T-helper 2 cell treated with Interferon-gamma antibody and Interleukin-4, amounts not matched to agents 100 ng/mL and 5 ng/mL, for 36 hours (primary cell): ENCODE measurements around the gene SRGAP1. TPM values are rescaled to one million over a fixed set of nuclear protein-coding genes. Genes with fewer than 3 reads are reported as not detected.

Experiments
- intact Hi-C: fragments of 100-400 bp; cut with micrococcal nuclease; formaldehyde crosslinking; loops from one replicate; pipeline ENCODE4 v1.15.1; 2023
- total RNA-seq: library from RNA; stranded (reverse); gene quantifications from 2 replicates; pipeline ENCODE4 v1.2.3, GENCODE V29; 2022

Gene SRGAP1
- total RNA-seq, 1 donor from 2014 or later, result 0.20 TPM

DNA sequence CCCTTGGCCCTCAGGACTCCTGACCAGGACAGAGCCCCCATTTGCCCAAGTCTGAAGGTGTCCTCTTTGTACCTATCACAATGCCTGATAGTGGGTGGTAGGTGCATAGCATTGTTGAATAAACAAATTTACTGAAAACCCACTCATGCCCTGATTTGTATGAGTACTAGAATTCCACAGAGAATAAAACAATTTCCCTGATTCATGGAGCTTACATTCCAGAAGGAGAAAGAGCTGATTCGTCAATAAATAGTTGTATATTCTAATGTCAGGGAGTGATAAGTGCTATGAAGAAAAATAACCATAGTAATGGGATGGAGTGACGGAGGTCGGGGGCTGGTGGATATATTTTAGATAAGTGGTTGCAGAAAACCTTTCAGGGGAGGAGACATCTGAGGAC is 117.0 kb downstream of the SRGAP1 start:
- intact Hi-C loops, result no loop called here

DNA sequence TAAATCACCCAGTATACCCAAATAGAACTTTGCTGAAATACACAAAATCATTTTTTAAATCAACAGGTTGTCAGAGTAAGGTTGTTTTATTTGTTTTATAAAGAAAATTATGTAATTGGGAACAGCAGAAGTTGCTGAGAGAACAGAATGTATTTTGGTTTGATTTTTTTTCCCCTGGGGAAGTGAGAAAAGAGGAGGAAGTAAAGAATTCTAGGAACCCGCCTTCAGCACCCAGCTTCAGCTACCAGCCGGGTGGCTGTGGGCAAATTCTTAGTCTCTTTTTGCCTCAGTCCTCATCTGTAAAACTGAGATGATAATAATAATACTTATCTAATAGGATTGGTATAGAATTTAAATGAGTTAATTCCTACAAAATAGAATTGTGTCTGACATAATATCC is 119.4 kb downstream of the SRGAP1 start:
- intact Hi-C loops, result no loop called here

DNA sequence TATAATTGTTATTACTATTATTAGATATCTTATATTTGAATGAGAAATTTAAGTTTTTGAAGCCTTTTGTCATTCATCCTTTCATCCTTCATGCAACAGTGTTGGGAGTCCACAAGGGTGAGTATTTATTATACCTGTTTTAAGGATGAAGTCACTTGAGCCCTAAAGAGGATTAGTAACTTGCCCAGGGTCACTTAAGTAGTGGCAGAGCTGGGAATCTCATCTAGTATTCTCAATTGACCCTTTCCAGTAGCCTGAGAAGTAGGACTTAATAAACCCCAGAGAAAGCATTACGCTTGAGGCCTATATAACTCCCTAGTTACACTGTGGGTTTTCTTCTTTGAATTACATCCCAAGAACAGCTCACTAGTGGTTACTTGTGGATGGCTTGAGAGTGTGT is 119.8 kb downstream of the SRGAP1 start:
- intact Hi-C loops, result no loop called here

DNA sequence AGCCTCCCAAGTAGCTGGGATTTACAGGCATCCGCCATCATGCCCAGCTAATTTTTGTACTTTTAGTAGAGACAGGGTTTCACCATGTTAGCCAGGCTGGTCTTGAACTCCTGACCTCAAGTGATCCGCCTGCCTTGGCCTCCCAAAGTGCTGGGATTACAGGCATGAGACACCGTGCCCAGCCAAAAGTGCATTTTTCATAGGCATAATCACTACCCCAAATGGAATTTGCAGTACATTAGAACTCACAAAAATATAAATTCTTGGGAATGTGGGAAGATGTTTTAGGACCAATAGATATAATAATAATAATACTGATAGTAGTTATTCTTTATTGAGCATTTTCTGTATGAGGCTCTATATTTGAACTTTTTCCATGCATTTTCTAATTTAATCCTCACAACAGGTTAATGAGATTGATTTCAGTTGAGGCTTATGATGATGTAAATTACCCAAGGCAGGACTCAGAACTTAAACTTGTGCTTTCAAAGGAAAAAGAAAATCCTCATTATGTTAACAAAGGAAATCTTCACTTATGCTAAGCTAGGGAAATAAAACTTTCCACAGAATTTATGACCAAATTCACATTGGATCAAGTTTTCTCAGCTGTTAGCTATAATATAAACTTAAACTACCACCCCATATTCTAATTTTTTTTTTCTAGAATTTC is 121.6 kb downstream of the SRGAP1 start:
- intact Hi-C loops, result no loop called here

DNA sequence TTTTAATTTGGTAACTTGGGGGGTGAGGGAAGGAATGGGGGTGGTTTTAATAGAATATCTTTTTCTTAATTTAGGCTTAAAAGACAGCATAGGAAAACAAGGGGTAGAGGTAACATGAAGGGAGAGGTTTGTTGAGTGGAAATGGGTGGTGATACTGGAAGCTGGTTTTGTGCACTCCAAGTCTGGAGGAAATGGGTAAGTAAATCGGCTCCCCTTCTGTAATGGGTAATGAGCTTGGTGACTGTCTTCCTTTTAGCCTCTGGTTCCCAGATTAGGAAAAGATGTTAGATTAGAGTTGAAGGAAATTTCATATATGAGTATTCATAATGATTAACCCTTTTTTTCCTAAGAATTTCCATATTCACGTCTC is 122.1 kb downstream of the SRGAP1 start:
- intact Hi-C loops, result no loop called here

DNA sequence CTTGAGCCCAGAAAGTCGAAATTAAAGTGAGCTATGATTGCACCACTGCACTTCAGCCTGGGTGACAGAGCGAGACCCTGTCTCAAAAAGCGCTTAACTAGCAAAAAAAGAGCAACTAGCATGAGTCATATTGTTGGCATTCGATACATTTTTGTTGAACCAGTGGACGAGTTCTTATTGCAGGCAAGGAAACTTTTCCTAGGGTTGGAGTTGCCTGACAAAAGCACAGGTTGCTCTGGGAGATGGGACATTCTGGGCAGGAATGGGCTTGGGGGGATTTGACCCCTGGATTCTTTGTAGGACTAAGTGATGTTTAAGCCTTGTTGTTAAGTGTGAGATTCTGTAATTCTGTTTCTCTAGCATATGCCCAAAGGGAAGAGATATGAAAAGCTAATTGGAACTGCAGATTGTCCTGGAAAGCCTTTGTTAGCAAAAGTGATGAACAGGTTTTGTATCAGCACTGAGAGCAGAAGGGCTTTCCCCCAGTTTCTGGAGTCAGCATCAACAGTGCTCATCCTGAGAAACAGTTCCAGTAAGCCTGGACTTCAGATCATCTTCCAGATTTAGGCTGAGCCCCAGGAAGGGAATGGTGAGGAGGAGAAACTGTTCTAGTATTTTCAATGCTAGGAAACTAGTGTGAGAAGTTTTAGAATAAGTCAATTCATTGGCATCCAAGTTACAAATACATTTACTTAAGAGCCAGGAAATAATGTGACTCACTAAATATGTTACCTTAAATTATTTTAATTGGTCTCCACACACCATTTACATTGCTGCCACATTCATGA is 123.1 kb downstream of the SRGAP1 start:
- intact Hi-C loops, result no loop called here

DNA sequence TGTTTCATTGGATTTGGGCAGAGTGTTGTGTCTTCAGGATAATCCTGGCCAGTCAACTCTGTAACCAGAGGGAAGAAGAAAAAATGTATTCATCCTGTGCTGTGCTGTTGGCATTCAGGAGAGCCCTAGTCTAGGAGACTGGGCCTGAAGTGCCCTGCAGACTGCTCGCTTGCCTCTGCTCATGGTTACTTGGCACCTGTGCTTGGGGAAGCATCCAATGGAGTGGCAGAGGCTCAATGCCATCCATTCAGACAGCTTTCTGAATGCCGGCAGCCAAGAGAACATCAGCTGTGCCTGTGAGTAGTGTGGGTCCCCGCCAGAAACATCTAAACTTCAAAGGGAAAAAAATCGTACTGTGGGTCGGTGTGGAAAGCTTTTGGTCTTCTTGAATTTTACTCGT is 124.2 kb downstream of the SRGAP1 start:
- intact Hi-C loops, result no loop called here

DNA sequence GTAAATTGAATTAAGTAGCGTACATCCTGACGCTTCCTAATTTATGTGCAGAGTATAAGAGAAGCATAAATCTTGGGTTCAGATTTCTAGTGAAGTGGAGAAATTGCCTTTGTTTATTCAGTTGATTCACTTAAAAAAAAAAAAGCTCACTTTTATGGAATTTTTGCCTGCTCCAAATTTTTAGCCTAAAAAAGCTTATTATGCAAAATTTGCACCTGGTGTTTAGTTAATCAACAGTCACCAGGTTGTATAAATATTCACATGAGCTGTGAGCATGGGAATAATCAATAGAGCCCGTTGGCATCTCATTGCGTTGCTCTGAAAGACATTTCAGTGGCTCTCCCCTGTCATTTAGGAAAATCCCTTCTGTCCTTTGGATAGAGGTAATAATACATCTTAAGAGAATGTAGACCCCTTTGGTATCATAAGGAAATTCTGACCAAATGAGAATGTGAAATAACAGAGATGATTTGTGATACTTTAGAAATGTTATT is 132.4 kb downstream of the SRGAP1 start:
- intact Hi-C loops, result no loop called here

DNA sequence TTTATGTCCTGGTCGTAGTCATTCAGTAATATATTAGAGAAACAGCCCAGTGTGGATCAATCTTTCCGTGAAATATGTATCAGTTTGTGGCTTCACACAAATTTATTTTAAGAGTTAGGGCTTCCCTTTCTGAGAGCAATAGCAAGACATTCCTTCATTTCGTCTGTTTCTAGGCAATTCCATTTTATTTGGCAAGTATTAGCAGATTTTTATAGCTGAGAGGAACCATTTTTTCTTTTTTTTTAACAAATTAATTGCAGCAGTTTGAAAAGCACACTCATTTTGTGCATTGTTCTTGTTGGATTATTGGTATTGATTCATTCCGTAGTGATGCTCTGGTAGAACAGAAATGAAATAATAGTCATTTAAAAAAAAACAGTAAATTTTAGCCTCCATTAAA is 132.9 kb downstream of the SRGAP1 start:
- intact Hi-C loops, result no loop called here

DNA sequence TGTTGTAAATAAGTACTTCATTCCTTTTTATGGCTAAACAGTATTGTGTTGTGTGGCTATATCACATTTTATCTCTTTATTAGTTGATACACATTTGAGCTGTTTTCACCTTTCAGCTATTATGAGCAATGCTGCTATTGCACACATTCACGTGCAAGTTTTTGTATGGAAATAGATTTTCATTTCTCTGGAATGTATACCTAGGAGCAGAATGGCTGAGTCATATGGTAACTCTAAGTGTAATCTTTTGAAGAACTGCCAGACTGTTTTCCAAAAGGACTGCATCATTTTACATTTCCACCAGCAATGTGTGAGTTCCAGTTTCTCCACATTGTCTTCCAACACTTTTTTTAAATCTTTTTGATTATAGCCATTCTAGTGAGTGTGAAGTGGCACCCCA is 134.0 kb downstream of the SRGAP1 start:
- intact Hi-C loops, result no loop called here

DNA sequence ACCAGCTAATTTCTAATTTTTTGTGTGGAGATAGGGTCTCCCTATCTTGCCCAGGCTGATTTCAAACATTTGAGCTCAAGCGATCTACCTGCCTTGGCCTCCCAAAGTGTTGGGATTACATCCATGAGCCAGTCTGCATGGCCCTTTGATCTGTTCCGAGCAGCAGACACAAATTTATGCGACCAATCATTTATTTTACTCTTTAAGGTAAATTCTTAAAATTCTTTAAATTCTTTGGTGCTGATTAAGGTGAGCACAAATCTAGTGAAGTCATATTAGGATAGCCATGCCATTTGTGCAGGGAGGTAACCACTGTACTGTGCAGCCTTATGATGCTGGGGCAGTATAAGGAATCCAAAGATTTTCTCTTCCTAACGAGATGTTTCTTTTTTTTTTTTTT is 135.7 kb downstream of the SRGAP1 start:
- intact Hi-C loops, result no loop called here

DNA sequence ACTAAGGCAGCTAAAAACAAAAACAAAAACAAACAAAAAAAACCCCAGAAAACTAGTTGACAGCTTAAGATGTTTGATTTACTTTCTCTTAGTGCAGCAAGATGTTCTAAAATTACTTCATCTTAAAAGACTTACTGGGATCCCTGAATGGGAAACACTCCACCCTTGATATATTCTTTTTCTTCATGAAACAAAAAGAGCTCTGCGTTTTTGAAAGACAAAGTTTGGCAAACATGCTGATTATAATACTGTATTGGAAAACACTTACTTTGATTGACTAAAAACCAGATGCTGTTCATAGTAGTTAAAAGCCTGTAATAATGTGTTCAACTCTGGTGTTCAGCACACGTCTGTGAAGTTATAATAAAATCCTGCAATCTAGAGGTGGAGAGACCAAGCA is 136.8 kb downstream of the SRGAP1 start:
- intact Hi-C loops, result no loop called here

DNA sequence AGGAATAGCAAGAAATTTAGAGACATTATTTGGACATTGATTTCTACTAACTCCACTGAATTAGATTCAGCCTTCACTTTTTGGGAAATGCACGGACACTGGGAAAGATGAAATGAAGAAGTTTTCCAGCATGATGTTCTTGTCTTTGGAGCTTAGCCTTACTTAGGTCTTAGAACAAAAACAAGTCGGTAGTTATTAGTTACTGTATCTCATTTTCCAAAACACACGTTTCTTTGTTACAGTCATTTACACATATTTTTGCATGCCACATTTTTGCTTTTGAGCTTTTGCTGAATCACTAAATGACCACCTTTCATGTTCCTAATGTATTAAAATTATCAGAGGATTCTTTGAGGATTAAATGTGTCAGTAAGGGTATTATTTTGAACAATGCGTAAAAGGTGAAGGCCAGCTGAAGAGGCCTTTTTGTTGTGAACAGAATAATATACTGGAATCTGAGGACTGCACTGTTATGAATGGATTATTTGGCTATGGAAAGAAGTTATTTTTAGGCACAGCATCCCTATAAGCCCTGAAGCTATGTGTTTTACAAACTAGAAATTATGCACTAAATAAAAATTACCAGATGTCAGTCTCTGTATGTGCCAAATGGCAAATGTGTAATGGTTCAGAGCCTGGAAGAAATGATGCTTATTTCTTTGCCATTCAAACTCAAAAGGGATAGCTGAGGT is 138.2 kb downstream of the SRGAP1 start:
- intact Hi-C loops, result no loop called here

DNA sequence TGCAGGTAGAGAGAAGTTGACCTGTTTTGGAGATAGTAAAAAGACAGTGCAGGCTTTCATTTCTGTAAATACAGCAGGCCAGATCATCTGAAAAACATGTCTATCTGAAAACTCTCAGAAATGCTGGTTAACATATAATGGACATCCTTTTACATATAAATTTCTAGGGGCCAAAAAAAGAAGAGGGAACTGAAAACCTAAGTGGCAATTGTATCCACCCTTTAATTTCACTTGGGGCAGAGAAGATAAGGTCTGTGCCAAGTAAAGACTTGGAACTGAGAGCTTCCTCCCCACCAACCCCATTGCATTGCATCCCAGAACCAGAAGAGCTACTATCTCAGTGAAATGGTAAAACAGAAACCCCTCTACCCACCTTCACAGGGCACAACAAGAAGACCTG is 141.0 kb downstream of the SRGAP1 start:
- intact Hi-C loops, result no loop called here

DNA sequence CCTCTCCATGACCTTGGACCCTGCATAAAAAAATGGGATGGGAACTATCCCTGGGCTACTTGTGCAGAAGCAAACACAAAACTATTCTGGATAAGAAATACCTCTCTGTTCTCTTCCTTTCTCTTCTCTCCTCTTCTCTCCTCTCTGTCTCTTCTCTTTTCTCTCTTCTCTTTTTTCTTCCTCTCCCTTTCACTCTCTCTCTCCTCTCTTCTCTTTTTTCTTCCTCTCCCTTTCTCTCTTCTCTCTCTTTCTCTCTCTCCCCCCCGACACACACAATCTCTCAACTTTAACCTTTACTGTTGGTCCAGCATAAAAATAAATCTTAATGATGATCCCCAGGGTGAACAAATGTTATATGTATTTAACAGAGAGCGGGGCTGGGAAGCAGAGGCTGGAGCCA is 141.4 kb downstream of the SRGAP1 start:
- intact Hi-C loops, result no loop called here

DNA sequence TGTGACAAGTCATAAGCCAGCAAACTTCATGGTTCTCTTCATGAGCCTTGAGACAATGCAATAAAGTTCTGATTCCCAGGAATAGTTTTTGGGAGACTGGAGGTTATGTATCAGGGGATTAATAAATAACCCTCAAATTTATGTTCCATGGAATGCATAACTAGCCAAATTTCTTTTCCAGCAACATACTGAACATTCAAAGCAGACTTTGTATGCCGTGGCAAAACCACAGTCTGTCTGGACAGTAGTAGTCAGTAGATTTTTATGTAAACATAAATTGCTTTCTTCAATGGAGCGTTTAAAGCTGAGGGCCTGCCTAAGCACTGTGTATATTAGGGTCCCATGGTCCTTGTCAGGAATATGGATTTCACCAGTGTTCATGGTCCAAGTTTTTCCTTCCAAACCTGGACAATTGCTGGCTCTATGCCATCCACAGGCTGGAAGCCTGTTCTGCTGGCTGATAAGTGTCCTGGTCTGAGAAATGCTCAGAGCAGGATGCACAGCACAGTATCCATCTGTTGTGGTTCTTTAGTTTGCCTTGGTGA is 144.9 kb downstream of the SRGAP1 start:
- intact Hi-C loops, result no loop called here

DNA sequence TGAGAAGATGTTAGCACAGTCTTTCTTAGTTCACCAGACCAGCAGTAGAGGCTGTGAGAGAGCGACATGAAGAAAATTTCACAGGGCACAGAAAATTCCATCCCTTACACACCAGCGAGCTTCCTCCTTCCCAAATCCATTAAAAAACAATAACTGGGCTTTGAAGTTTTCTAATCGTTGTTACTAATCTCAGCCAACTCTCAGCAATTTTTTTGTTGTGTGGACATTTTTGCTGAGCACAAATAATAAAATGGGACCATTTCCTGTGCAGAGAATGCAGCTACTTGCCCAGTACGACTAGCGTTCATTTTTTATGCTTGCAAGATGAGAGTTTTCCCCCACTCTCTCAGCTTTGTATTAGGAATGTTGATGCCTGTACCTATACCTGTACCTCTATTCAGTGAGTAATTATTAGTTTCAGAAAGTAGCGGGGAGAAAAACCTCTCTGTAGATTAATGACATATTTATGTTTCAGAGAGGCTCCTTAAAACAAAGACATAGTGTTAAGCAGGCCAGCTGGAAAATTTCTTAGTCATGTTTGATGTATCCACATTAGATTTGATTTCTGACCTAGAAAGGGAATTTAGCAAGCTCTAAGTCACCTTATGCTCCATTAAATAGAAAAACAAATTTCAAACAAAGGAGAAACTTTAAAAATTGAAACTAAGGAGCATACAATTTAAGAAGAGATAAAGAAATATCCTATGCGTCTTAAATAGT is 146.5 kb downstream of the SRGAP1 start:
- intact Hi-C loops, result no loop called here

DNA sequence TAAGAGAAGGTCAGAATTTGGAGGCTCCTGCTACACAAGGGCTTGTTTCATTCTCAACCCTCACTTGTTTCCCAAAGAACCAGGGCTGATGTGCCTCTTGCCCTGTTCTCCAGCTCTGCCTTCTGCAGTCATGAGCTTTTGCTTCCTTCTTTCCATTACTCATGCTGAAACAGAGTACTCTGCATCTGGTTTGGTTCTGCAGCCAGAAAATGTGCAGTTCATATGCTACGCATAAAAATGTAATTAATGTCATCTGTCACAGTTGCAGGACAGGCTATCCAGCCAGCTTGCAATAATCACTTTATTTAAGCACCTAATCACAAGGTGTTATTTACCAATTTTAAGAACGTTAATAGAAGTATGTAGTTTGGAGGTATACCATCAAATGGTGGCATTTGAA is 150.2 kb downstream of the SRGAP1 start:
- intact Hi-C loops, result no loop called here

DNA sequence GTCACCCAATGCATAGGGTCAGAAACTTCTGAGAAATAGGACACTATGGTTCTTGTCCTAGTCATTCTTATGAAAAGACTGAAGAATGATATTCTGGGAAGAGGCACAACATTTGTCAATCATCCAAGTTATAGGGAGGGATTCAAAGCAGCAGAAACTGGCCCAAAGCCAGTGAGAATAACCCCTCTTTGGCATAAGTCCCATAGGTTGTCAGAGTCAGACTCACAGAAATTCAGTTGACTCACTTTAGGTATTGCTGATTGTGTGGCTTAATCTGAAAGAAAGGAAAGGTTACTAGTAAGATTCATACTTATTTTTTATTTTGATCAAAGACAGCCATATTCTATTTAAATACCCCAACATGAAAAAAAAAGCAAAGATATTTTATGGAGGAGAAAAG is 151.0 kb downstream of the SRGAP1 start:
- intact Hi-C loops, result no loop called here

DNA sequence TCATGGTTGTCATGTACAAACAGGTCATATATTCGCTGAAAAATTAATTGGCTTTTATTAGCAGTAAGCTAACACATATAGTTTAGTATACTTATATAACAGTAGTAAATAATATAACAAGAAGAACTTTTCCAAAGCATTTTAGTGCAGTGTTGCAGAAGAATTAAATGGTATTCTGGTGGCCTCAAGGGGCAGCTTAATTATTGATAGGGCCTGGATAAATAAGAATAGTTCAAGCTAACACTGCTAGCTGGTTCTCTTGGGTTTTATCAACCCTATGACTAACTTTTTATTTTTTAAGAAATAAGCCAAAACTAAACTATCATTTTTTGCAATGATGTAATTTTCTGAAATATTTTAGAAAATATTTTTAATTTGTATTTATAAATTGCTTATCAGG is 152.1 kb downstream of the SRGAP1 start:
- intact Hi-C loops, result no loop called here

DNA sequence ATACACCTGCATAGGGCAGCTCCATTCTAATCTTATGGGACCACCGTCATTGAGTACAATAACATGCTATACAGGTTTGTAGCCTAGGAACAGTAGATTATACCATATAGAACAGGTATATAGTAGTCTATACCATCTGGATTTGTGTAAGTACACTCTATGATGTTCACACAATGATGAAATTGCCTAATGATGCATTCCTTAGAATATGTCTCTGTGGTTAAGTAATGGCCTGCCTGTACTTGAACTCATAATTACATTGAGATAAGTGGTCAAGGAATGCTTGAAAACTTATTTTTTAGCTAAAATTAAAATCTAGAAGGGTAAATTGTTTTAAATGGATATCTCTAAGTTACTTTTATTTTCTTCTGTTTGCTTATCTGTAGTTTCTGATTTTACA is 152.7 kb downstream of the SRGAP1 start:
- intact Hi-C loops, result no loop called here

DNA sequence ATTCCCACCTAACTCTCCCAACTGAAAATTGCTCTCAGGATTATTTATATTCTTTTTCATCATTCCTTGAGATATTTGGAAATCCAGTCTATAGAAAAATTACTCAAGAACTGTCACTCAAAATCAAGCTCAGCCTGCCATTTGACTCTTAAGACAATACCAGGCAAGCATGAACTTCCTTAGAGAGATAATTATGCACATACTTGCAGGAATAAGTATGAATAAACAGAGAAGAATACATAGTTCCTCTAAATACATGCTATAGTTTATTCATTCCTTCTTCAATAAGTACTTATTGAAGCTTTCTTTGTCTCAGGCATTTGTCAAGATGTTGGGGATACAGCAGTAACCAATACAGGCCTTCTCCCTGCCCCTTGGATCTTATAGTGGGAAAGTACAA is 154.1 kb downstream of the SRGAP1 start:
- intact Hi-C loops, result no loop called here
